ENCODE measurements around the gene USP17L19.
"Not testable (repeated sequence)": the region's sequence is repeated elsewhere in the genome, so short reads cannot be mapped to it uniquely, and the experiment has no call there.

USP17L19 gene, protein sequence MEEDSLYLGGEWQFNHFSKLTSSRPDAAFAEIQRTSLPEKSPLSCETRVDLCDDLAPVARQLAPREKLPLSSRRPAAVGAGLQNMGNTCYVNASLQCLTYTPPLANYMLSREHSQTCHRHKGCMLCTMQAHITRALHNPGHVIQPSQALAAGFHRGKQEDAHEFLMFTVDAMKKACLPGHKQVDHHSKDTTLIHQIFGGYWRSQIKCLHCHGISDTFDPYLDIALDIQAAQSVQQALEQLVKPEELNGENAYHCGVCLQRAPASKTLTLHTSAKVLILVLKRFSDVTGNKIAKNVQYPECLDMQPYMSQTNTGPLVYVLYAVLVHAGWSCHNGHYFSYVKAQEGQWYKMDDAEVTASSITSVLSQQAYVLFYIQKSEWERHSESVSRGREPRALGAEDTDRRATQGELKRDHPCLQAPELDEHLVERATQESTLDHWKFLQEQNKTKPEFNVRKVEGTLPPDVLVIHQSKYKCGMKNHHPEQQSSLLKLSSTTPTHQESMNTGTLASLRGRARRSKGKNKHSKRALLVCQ
- long read RNA-seq, donor 1 = 0 reads
- long read RNA-seq, donor 2 = 0 reads
- long read RNA-seq, donor 3 = 0 reads
- long read RNA-seq, donor 4 = 0 reads
- long read RNA-seq, donor 5 = 0 reads
- long read RNA-seq, donor 6 = 0 reads
- long read RNA-seq, donor 7 = 0 reads
- long read RNA-seq, donor 8 = 0 reads

DNA sequence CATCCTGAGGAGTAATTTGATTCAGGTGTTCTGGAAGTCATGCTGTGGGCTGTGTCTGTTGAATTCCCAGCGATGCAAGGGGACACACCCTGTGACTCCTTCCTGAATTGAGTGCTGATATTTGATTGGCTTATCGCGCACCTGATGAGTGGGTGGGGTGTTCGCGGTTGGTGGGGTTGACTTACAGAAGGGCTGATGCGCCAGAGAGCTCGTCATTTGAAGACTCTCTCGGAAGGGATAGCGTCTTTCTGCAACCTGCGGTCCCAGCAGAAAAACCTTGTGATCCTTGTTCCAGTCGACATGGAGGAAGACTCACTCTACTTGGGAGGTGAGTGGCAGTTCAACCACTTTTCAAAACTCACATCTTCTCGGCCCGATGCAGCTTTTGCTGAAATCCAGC is at the start of gene USP17L19:
Gene USP17L19 (plus strand): TSS at position 301 of the 400 bp plus-strand sequence. CDS start 0 bp downstream, at position 301.
- not testable (repeated sequence) for DNase-seq

DNA sequence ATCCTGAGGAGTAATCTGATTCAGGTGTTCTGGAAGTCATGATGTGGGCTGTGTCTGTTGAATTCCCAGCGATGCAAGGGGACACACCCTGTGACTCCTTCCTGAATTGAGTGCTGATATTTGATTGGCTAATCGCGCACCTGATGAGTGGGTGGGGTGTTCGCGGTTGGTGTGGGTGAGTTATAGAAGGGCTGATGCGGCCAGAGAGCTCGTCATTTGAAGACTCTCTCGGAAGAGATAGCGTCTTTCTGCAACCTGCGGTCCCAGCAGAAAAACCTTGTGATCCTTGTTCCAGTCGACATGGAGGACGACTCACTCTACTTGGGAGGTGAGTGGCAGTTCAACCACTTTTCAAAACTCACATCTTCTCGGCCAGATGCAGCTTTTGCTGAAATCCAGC is 42.8 kb upstream of the USP17L19 start, which contains the start of gene USP17L10:
Gene USP17L10 (plus strand): TSS at position 301 of the 400 bp plus-strand sequence. CDS start 0 bp downstream, at position 301.
- DNase-seq = not testable (repeated sequence)

DNA sequence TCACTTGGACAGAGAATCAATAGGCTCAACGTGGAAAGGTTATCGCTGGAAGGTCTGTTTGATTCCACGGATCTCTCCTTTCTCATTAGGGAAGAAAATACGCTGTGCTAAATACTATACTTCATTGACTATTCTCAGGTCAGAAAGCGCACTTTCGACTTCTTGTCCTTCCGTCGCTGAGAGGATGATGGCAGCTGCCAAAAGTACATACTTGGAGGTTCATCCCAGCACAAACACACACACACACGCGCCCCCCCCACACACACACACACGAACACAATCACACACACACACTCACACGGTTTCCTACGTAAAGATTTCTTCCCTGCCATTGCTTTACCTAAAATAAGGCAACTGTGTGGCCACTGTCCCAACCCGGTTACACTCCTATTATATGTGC is 38.5 kb upstream of the USP17L19 start:
- not testable (repeated sequence) for DNase-seq

DNA sequence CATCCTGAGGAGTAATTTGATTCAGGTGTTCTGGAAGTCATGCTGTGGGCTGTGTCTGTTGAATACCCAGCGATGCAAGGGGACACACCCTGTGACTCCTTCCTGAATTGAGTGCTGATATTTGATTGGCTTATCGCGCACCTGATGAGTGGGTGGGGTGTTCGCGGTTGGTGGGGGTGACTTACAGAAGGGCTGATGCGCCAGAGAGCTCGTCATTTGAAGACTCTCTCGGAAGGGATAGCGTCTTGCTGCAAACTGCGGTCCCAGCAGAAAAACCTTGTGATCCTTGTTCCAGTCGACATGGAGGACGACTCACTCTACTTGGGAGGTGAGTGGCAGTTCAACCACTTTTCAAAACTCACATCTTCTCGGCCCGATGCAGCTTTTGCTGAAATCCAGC is 38.1 kb upstream of the USP17L19 start, which contains the start of gene USP17L11:
Gene USP17L11 (plus strand): TSS at position 301 of the 400 bp plus-strand sequence. CDS start 0 bp downstream, at position 301.
- DNase-seq = not testable (repeated sequence)

DNA sequence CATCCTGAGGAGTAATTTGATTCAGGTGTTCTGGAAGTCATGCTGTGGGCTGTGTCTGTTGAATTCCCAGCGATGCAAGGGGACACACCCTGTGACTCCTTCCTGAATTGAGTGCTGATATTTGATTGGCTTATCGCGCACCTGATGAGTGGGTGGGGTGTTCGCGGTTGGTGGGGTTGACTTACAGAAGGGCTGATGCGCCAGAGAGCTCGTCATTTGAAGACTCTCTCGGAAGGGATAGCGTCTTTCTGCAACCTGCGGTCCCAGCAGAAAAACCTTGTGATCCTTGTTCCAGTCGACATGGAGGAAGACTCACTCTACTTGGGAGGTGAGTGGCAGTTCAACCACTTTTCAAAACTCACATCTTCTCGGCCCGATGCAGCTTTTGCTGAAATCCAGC is 33.3 kb upstream of the USP17L19 start, which contains the start of gene USP17L12:
Gene USP17L12 (plus strand): TSS at position 301 of the 400 bp plus-strand sequence. CDS start 0 bp downstream, at position 301.
- DNase-seq = not testable (repeated sequence)

DNA sequence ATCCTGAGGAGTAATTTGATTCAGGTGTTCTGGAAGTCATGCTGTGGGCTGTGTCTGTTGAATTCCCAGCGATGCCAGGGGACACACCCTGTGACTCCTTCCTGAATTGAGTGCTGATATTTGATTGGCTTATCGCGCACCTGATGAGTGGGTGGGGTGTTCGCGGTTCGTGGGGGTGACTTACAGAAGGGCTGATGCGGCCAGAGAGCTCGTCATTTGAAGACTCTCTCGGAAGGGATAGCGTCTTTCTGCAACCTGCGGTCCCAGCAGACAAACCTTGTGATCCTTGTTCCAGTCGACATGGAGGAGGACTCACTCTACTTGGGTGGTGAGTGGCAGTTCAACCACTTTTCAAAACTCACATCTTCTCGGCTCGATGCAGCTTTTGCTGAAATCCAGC is 28.6 kb upstream of the USP17L19 start, which contains the start of gene USP17L13:
Gene USP17L13 (plus strand): TSS at position 301 of the 400 bp plus-strand sequence. CDS start 0 bp downstream, at position 301.
- not testable (repeated sequence) for DNase-seq

DNA sequence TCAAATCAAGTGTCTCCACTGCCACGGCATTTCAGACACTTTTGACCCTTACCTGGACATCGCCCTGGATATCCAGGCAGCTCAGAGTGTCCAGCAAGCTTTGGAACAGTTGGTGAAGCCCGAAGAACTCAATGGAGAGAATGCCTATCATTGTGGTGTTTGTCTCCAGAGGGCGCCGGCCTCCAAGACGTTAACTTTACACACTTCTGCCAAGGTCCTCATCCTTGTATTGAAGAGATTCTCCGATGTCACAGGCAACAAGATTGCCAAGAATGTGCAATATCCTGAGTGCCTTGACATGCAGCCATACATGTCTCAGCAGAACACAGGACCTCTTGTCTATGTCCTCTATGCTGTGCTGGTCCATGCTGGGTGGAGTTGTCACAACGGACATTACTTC is 22.9 kb upstream of the USP17L19 start:
- DNase-seq = not testable (repeated sequence)

DNA sequence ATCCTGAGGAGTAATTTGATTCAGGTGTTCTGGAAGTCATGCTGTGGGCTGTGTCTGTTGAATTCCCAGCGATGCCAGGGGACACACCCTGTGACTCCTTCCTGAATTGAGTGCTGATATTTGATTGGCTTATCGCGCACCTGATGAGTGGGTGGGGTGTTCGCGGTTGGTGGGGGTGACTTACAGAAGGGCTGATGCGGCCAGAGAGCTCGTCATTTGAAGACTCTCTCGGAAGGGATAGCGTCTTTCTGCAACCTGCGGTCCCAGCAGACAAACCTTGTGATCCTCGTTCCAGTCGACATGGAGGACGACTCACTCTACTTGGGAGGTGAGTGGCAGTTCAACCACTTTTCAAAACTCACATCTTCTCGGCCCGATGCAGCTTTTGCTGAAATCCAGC is 19.1 kb upstream of the USP17L19 start, which contains the start of gene USP17L15:
Gene USP17L15 (plus strand): TSS at position 301 of the 400 bp plus-strand sequence. CDS start 0 bp downstream, at position 301.
- DNase-seq = not testable (repeated sequence)

DNA sequence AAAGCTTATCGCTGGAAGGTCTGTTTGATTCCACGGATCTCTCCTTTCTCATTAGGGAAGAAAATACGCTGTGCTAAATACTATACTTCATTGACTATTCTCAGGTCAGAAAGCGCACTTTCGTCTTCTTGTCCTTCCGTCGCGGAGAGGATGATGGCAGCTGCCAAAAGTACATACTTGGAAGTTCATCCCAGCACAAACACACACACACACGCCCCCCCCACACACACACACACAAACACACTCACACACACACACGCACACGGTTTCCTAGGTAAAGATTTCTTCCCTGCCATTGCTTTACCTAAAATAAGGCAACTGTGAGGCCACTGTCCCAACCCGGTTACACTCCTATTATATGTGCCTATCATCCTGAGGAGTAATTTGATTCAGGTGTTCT is 14.7 kb upstream of the USP17L19 start:
- DNase-seq = not testable (repeated sequence)

DNA sequence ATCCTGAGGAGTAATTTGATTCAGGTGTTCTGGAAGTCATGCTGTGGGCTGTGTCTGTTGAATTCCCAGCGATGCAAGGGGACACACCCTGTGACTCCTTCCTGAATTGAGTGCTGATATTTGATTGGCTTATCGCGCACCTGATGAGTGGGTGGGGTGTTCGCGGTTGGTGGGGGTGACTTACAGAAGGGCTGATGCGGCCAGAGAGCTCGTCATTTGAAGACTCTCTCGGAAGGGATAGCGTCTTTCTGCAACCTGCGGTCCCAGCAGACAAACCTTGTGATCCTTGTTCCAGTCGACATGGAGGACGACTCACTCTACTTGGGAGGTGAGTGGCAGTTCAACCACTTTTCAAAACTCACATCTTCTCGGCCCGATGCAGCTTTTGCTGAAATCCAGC is 9.6 kb upstream of the USP17L19 start, which contains the start of gene USP17L17:
Gene USP17L17 (plus strand): TSS at position 301 of the 400 bp plus-strand sequence. CDS start 0 bp downstream, at position 301.
- not testable (repeated sequence) for DNase-seq

DNA sequence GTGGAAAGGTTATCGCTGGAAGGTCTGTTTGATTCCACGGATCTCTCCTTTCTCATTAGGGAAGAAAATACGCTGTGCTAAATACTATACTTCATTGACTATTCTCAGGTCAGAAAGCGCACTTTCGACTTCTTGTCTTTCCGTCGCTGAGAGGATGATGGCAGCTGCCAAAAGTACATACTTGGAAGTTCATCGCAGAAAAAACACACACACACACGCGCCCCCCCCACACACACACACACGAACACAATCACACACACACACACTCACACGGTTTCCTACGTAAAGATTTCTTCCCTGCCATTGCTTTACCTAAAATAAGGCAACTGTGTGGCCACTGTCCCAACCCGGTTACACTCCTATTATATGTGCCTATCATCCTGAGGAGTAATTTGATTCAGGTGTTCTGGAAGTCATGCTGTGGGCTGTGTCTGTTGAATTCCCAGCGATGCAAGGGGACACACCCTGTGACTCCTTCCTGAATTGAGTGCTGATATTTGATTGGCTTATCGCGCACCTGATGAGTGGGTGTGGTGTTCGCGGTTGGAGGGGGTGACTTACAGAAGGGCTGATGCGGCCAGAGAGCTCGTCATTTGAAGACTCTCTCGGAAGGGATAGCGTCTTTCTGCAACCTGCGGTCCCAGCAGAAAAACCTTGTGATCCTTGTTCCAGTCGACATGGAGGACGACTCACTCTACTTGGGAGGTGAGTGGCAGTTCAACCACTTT is 5.1 kb upstream of the USP17L19 start, which contains the start of gene USP17L18:
Gene USP17L18 (plus strand): TSS at position 678 of the 728 bp plus-strand sequence. CDS start 0 bp downstream, at position 678.
- DNase-seq = not testable (repeated sequence)

DNA sequence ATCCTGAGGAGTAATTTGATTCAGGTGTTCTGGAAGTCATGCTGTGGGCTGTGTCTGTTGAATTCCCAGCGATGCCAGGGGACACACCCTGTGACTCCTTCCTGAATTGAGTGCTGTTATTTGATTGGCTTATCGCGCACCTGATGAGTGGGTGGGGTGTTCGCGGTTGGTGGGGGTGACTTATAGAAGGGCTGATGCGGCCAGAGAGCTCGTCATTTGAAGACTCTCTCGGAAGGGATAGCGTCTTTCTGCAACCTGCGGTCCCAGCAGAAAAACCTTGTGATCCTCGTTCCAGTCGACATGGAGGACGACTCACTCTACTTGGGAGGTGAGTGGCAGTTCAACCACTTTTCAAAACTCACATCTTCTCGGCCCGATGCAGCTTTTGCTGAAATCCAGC is 4.6 kb downstream of the USP17L19 start, which contains the start of gene USP17L20:
Gene USP17L20 (plus strand): TSS at position 301 of the 400 bp plus-strand sequence. CDS start 0 bp downstream, at position 301.
- not testable (repeated sequence) for DNase-seq

DNA sequence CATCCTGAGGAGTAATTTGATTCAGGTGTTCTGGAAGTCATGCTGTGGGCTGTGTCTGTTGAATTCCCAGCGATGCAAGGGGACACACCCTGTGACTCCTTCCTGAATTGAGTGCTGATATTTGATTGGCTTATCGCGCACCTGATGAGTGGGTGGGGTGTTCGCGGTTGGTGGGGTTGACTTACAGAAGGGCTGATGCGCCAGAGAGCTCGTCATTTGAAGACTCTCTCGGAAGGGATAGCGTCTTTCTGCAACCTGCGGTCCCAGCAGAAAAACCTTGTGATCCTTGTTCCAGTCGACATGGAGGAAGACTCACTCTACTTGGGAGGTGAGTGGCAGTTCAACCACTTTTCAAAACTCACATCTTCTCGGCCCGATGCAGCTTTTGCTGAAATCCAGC is 9.4 kb downstream of the USP17L19 start, which contains the start of gene USP17L21:
Gene USP17L21 (plus strand): TSS at position 301 of the 400 bp plus-strand sequence. CDS start 0 bp downstream, at position 301.
- not testable (repeated sequence) for DNase-seq

DNA sequence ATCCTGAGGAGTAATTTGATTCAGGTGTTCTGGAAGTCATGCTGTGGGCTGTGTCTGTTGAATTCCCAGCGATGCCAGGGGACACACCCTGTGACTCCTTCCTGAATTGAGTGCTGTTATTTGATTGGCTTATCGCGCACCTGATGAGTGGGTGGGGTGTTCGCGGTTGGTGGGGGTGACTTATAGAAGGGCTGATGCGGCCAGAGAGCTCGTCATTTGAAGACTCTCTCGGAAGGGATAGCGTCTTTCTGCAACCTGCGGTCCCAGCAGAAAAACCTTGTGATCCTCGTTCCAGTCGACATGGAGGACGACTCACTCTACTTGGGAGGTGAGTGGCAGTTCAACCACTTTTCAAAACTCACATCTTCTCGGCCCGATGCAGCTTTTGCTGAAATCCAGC is 14.1 kb downstream of the USP17L19 start, which contains the start of gene USP17L22:
Gene USP17L22 (plus strand): TSS at position 301 of the 400 bp plus-strand sequence. CDS start 0 bp downstream, at position 301.
- not testable (repeated sequence) for DNase-seq

DNA sequence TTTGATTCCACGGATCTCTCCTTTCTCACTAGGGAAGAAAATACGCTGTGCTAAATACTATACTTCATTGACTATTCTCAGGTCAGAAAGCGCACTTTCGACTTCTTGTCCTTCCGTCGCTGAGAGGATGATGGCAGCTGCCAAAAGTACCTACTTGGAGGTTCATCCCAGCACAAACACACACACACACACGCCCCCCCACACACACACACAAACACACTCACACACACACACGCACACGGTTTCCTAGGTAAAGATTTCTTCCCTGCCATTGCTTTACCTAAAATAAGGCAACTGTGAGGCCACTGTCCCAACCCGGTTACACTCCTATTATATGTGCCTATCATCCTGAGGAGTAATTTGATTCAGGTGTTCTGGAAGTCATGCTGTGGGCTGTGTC is 18.5 kb downstream of the USP17L19 start:
- not testable (repeated sequence) for DNase-seq
